ENCODE data around the gene CDK5RAP2. TPM values are rescaled to one million over a fixed set of nuclear protein-coding genes. Genes with fewer than 3 reads are reported as not detected.
A peak's percentile ranks its signal among the peaks of the same experiment; 100 is the strongest.

CDK5RAP2 gene
- total RNA-seq, 1 experiment from 2014 or later, result 56.4 TPM

GRCh38 chr9:120490888-120491595 is 88.9 kb downstream of the CDK5RAP2 start:
- Histone ChIP-seq H3K9ac (ENCODE audit: extremely low read depth, insufficient read length, low read length) (no peak overlapping the region), H3K9me3 (ENCODE audit: control insufficient read depth, low read depth, low read length) (no peaks in the 10 kb centered on the region), H2BK20ac (ENCODE audit: low read depth, low read length, poor library complexity, severe bottlenecking) (no peak overlapping the region), H3K79me1 (ENCODE audit: insufficient read depth, low read depth, low read length, poor library complexity, severe bottlenecking) (no peaks in the 10 kb centered on the region), H4K20me1 (ENCODE audit: control insufficient read depth, insufficient read depth, insufficient read length) (no peaks in the 10 kb centered on the region), H3K27me3 (ENCODE audit: insufficient read depth, low read length) (no peaks in the 10 kb centered on the region), H3K14ac (ENCODE audit: insufficient read depth, low read length) (no peak overlapping the region), H4K91ac (ENCODE audit: insufficient read length, low read depth, low read length) (no peak overlapping the region), H2AFZ (ENCODE audit: low read length) (no peak overlapping the region), H2BK5ac (ENCODE audit: insufficient read length, low read length) (no peak overlapping the region), H3K23me2 (ENCODE audit: insufficient read length, low read depth, low read length, poor library complexity, severe bottlenecking) (no peaks in the 10 kb centered on the region), H3K56ac (ENCODE audit: insufficient read length, low read depth, low read length) (no peak overlapping the region), H3T11ph (ENCODE audit: low read length) (no peak overlapping the region), H3K4ac (ENCODE audit: low read depth, low read length) (no peak overlapping the region), H2AK5ac (ENCODE audit: insufficient read length, low read length) (no peak overlapping the region), H4K8ac (replicated peaks; ENCODE audit: insufficient read length, low read depth, low read length) (no peak overlapping the region), H3K79me2 (ENCODE audit: insufficient read depth, low read length) (no peaks in the 10 kb centered on the region), H4K5ac (ENCODE audit: insufficient read length, low read depth, low read length) (no peak overlapping the region), H2BK12ac (ENCODE audit: insufficient read length, low read depth, low read length) (no peak overlapping the region), H3K23ac (ENCODE audit: insufficient read length, low read depth, low read length) (no peak overlapping the region), H3K18ac (ENCODE audit: insufficient read length, low read depth, low read length) (no peak overlapping the region), H2BK120ac (ENCODE audit: low read depth, low read length, poor library complexity, severe bottlenecking) (no peak overlapping the region), H3K4me2 (ENCODE audit: insufficient read depth, insufficient read length, low read length) (no peak overlapping the region), H3K27ac (ENCODE audit: insufficient read length, low read depth, low read length) (no peak overlapping the region), H3K4me1 (ENCODE audit: insufficient read depth, low read length) (peaks cover 5% of the 10 kb centered on the region; the same call in 1 of the 2 replicates), H2BK15ac (ENCODE audit: low read depth, low read length) (no peak overlapping the region)
- Mint-ChIP-seq H3K9me3 (peaks cover 3 to 4% of the 10 kb centered on the region in 2 experiments; a peak in 4 of 5 replicates), H3K27me3 (ENCODE audit: low read depth) (peaks cover 2% of the 10 kb centered on the region; the same call in 1 of the 2 replicates), H3K4me1 (peaks cover 16 to 31% of the 10 kb centered on the region in 2 experiments), H3K27ac (peak overlapping the region; percentile 12 to 96 (median 86); a peak in 6 of 7 replicates), H3K36me3 (ENCODE audit: insufficient read depth in 1 of 3, low read depth in 3 of 3) (peaks cover 20 to 54% (median 49%) of the 10 kb centered on the region in 3 experiments), H3K4me3 (no peak overlapping the region)
- no peak for DNase-seq
- no peak; the same call in 2 of the 3 replicates for TF ChIP-seq CTCF (conservative IDR thresholded peaks at IDR 0.05)
- no CpG with 5 or more reads among the region's 5 CpGs for WGBS (ENCODE audit: extremely low coverage, insufficient read length, low lambda C conversion rate)

Measured in H9 (cell line).